Mammary epithelial cell (primary cell): ENCODE data around the gene MYH3.

Experiments used
- CTCF ChIP-seq, 2 donors: IDR thresholded peaks in 1 of 2; conservative IDR thresholded peaks in 1 of 2; 2 replicates each; pipeline ENCODE4 v1.5.1; 2011 to 2012; ENCODE audit warnings: inconsistent platforms in 2 of 2, low read length in 2 of 2, mild to moderate bottlenecking in 2 of 2, control low read depth in 1 of 2, low read depth in 1 of 2; ENCODE audit not compliant: insufficient read depth in 1 of 2; ENCODE audit errors: extremely low read depth in 1 of 2
- EZH2 ChIP-seq: IDR thresholded peaks from 2 replicates; pipeline ENCODE4 v1.6.1; 2012; ENCODE audit warnings: low read length, inconsistent platforms, borderline replicate concordance

DNA sequence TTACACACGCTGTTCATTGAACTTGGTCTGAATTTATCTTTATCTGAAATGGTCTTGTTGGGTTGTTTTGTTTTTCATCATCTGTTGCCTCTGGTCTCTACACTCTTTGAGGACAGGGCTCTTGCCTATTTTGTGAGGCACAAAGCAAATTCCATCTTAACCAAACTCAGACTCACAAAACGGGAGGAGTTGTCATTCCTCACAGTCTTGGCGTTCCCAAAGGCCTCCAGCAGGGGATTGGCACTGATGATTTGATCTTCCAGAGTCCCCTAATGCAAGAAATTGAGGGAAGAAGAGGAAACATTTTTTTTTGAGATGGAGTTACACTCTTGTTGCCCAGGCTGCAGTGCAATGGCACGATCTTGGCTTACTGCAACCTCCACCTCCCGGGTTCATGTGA, 8.7 kb downstream of the MYH3 start:
- TF ChIP-seq CTCF (conservative IDR thresholded peaks at IDR 0.05 in 1 of 2, IDR thresholded peaks at IDR 0.05 in 1 of 2; ENCODE audit: extremely low read depth in 1 of 2, insufficient read depth in 1 of 2, low read depth in 1 of 2, low read length in 2 of 2) (no peak), EZH2 (no peak)
